Fibroblast of peridontal ligament (primary cell): ENCODE data around the gene SAA4.
"Not testable (repeated sequence)": the region's sequence is repeated elsewhere in the genome, so short reads cannot be mapped to it uniquely, and the experiment has no call there.

Experiments
- DNase-seq: peaks from one replicate; pipeline ENCODE4 v3.0.0-alpha.2; 2010; ENCODE audit errors: extremely low read depth

Gene SAA4

DNA sequence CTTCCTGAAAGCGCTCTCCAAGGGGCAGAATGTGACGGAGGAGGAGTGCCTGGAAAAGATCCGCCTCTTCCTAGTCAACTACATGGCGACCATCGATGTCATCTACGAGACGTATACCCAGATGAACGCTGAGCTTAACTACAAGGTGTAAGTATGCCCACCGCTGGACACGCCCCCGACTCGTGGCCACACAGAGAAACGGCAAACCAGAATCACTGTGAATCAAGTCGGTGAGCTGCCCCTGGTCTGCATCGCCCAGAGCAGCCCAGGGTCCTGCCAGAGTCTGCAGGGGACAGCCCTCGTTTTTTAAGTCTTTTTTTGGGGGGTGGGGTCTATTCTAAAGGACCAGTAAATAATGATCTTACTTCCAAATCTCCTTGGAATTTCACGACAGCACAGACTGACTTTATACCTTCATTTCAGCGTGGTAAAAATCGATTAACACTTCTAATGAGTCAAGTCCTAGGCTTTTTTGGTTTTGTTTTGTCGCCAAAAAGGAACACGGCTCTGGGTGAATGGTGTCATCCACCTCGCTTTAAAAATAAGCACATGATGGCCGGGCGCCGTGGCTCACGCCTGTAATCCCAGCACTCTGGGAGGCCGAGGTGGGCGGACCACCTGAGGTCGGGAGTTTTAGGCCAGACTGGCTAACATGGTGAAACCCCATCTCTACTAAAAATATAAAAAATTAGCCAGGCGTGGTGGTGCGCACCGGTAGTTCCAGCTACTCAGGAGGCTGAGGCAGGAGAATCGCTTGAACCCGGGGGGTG lies 46.9 kb downstream of the SAA4 start:
- not testable (repeated sequence) for DNase-seq

DNA sequence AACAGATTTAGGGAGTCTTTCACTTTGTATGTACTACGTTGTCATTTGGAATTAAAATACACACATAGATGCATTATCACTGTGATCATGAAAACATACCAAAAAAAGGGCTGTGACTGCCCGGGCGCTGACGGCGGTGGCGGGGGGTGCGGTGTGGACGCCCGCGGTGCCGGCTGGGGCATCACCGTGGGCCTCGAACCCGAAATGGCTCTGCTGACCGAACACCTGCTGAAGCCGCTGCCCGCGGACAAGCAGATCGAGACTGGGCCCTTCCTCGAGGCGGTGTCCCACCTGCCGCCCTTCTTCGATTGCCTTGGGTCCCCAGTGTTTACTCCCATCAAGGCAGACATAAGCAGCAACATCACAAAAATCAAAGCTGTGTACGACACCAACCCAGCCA lies 47.8 kb downstream of the SAA4 start:
- DNase-seq, result no peak
